DND-41 (cell line): ENCODE measurements around the gene ITSN2.

Experiments used
- ATAC-seq: fragments of 200-7000 bp; cut with Tn5 transposase; 3 replicates; pipeline ENCODE4 v1.9.1; 2021; ENCODE audit warnings: low read depth; ENCODE audit not compliant: insufficient read depth
- DNase-seq: peaks from one replicate; pipeline ENCODE4 v3.0.0-alpha.2; 2020
- H2AFZ ChIP-seq: 2 replicates; pipeline ENCODE4 v1.6.0; 2012; ENCODE audit warnings: low read depth, low read length
- H3K27ac ChIP-seq: 2 replicates; pipeline ENCODE4 v1.5.1; 2012; ENCODE audit warnings: low read length, inconsistent platforms
- H3K27me3 ChIP-seq: fragments of 200-600 bp; sonication (generic); 2 replicates; pipeline ENCODE4 v1.6.0; 2012; ENCODE audit warnings: low read length, mild to moderate bottlenecking, inconsistent platforms; ENCODE audit not compliant: insufficient read depth, poor library complexity
- H3K36me3 ChIP-seq: 2 replicates; pipeline ENCODE4 v1.5.1; 2012; ENCODE audit warnings: low read length, inconsistent platforms; ENCODE audit not compliant: insufficient read depth
- H3K4me1 ChIP-seq: 2 replicates; pipeline ENCODE4 v1.5.1; 2012; ENCODE audit warnings: mild to moderate bottlenecking, low read length; ENCODE audit not compliant: insufficient read depth
- H3K4me2 ChIP-seq: 2 replicates; pipeline ENCODE4 v1.6.0; 2012; ENCODE audit warnings: mild to moderate bottlenecking, moderate library complexity, low read length, inconsistent platforms; ENCODE audit not compliant: insufficient read depth
- H3K4me3 ChIP-seq, 2 experiments: fragments of 200-600 bp in 1 of 2; shearing (Covaris generic) in 1 of 2; 2 replicates each; pipeline ENCODE4 v1.5.1; 2012 to 2016; ENCODE audit warnings: inconsistent platforms in 2 of 2, low read length in 2 of 2, mild to moderate bottlenecking in 2 of 2, low read depth in 1 of 2, moderate library complexity in 1 of 2
- H3K79me2 ChIP-seq: 2 replicates; pipeline ENCODE4 v1.6.0; 2012; ENCODE audit warnings: low read length, inconsistent platforms; ENCODE audit not compliant: insufficient read depth
- H3K9ac ChIP-seq: 2 replicates; pipeline ENCODE4 v1.6.0; 2012; ENCODE audit warnings: low read depth, mild to moderate bottlenecking, inconsistent platforms, low read length, moderate library complexity
- H3K9me3 ChIP-seq: 2 replicates; pipeline ENCODE4 v1.5.1; 2012; ENCODE audit warnings: low read length, moderate library complexity, mild to moderate bottlenecking, inconsistent platforms; ENCODE audit not compliant: insufficient read depth, severe bottlenecking
- H4K20me1 ChIP-seq: 2 replicates; pipeline ENCODE4 v1.6.0; 2012; ENCODE audit warnings: low read length; ENCODE audit not compliant: insufficient read depth
- EZH2 ChIP-seq: IDR thresholded peaks from 3 replicates; pipeline ENCODE4 v1.6.1; 2012; ENCODE audit warnings: borderline replicate concordance, low read depth, mild to moderate bottlenecking, moderate library complexity, low read length, inconsistent platforms; ENCODE audit not compliant: severe bottlenecking
- TF ChIP-seq, protein P1 (sequence below): IDR thresholded peaks from 2 replicates; pipeline ENCODE4 v1.5.1; 2012; ENCODE audit warnings: borderline replicate concordance, low read length, moderate library complexity, mild to moderate bottlenecking; ENCODE audit not compliant: poor library complexity, severe bottlenecking; ENCODE audit errors: extremely low read depth

Gene ITSN2

DNA sequence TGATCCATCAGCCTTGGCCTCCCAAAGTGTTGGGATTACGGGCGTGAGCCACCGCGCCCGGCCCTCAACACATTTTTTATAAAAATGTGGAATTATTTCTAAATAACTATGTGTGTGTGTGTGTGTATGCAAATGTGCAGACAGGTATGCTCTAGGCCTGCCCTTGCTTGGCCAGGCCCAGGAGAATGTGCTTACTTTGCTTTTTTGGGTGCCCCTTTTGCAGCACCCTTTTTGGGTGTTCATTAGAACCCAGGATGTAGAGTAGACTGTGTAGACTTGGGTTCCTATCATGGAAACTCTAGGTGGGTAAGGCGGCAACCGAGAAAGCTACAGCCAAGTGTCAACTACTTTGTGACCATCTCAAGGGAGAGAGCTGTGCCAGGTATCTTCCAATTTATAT lies 11.7 kb upstream of the ITSN2 start:
- H3K4me2 ChIP-seq, result no peak overlapping the region
- DNase-seq, result no peak
- no peaks in the 10 kb centered on the region for H3K79me2 ChIP-seq
- TF ChIP-seq, protein P1, sequence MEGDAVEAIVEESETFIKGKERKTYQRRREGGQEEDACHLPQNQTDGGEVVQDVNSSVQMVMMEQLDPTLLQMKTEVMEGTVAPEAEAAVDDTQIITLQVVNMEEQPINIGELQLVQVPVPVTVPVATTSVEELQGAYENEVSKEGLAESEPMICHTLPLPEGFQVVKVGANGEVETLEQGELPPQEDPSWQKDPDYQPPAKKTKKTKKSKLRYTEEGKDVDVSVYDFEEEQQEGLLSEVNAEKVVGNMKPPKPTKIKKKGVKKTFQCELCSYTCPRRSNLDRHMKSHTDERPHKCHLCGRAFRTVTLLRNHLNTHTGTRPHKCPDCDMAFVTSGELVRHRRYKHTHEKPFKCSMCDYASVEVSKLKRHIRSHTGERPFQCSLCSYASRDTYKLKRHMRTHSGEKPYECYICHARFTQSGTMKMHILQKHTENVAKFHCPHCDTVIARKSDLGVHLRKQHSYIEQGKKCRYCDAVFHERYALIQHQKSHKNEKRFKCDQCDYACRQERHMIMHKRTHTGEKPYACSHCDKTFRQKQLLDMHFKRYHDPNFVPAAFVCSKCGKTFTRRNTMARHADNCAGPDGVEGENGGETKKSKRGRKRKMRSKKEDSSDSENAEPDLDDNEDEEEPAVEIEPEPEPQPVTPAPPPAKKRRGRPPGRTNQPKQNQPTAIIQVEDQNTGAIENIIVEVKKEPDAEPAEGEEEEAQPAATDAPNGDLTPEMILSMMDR, result no peak
- no peak for TF ChIP-seq EZH2
- H3K4me3 ChIP-seq, result no peak overlapping the region
- no peaks in the 10 kb centered on the region for H3K27me3 ChIP-seq
- H3K9me3 ChIP-seq, result no peaks in the 10 kb centered on the region
- H3K9ac ChIP-seq, result no peak overlapping the region
- H4K20me1 ChIP-seq, result no peaks in the 10 kb centered on the region
- H2AFZ ChIP-seq, result no peak overlapping the region
- no peak overlapping the region for H3K27ac ChIP-seq
- no peaks in the 10 kb centered on the region for H3K4me1 ChIP-seq
- no peak for ATAC-seq
- no peaks in the 10 kb centered on the region for H3K36me3 ChIP-seq

DNA sequence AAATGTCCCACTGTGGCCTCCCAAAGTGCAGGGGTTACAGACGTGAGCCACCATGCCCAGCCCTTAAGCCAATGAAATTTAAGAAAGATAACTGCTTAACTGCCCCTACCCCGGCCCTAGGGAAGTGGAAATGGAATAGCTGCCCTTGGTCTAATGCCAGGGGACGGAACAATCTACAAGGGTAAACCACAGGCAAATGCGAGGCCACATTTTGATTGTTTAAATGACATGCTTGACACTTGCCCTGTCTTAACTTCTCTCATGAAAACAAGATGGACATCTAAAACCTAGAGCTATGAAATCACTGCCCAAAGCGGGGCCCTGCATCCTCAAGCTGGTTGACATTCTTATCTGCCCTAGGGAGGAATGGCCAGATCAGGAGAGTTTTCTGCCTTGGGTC lies 5.5 kb upstream of the ITSN2 start:
- Histone ChIP-seq H3K4me1 (peaks cover 4% of the 10 kb centered on the region), H3K79me2 (no peaks in the 10 kb centered on the region), H2AFZ (no peak overlapping the region), H3K36me3 (no peaks in the 10 kb centered on the region), H3K9ac (no peak overlapping the region), H4K20me1 (no peaks in the 10 kb centered on the region), H3K4me3 (no peak overlapping the region), H3K9me3 (no peaks in the 10 kb centered on the region), H3K4me2 (no peak overlapping the region), H3K27me3 (no peaks in the 10 kb centered on the region), H3K27ac (no peak overlapping the region)
- DNase-seq, result no peak
- TF ChIP-seq, protein P1, result no peak
- TF ChIP-seq EZH2, result no peak
- ATAC-seq, result no peak

DNA sequence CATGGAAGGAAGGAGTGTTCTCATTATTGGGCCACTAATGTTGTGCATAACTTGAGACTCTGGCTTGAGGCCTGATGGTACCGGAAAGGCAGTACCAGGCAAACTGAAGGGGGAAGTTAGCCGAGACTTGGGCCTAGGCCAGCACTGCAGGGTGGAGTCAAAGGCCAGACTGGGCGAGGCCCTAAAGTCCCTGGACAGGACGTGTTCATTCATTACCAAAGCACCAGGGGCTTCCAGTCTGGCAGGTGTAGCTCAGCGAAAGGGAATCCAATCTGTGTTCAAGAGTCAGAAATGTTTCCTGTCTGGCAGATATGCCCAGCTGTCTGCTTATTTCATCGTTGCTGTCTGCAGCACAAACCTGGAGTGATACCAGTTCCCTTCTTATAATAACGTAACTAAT lies 4.7 kb upstream of the ITSN2 start:
- Histone ChIP-seq H3K9me3 (no peaks in the 10 kb centered on the region), H3K4me2 (no peak overlapping the region), H3K27ac (no peak overlapping the region), H3K4me3 (no peak overlapping the region), H3K36me3 (no peaks in the 10 kb centered on the region; the same call in 1 of the 2 replicates), H3K27me3 (no peaks in the 10 kb centered on the region), H3K4me1 (peaks cover 8% of the 10 kb centered on the region), H3K9ac (no peak overlapping the region), H4K20me1 (no peaks in the 10 kb centered on the region), H2AFZ (no peak overlapping the region), H3K79me2 (peaks cover 2% of the 10 kb centered on the region; the same call in 1 of the 2 replicates)
- ATAC-seq, result no peak
- DNase-seq, result no peak
- TF ChIP-seq, protein P1, result no peak
- TF ChIP-seq EZH2, result no peak

DNA sequence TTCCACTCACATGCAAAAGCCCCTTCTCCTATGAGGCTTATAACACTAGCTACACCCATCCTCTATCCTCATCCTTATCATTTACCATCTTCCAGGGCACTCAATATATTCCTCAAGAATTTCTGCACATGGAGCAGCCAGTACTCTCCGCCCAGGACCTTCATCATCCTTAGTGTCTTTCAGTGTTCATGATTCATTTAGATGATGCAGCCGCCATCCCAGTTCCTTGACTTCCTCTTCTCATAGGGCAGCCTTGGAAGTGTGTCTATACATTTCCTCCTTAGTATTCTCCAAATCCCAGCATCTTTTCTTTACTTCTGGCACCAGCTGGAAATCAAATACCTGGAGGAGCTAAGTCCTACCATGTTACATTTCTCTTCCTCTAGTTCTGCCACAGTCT lies 3.0 kb upstream of the ITSN2 start:
- no peak overlapping the region for H3K4me2 ChIP-seq
- peaks cover 19% of the 10 kb centered on the region for H3K79me2 ChIP-seq
- H4K20me1 ChIP-seq, result no peaks in the 10 kb centered on the region
- no peak overlapping the region for H3K4me3 ChIP-seq
- no peaks in the 10 kb centered on the region for H3K9me3 ChIP-seq
- no peak overlapping the region for H3K27ac ChIP-seq
- no peak for TF ChIP-seq EZH2
- TF ChIP-seq, protein P1, result no peak
- H3K27me3 ChIP-seq, result no peaks in the 10 kb centered on the region
- no peak overlapping the region for H2AFZ ChIP-seq
- H3K9ac ChIP-seq, result no peak overlapping the region
- H3K4me1 ChIP-seq, result peaks cover 21% of the 10 kb centered on the region
- ATAC-seq (no peak), DNase-seq (no peak)
- H3K36me3 ChIP-seq, result no peaks in the 10 kb centered on the region; the same call in 1 of the 2 replicates
